ENCODE measurements around the gene JAKMIP3. TPM values are rescaled to one million over a fixed set of nuclear protein-coding genes. Genes with fewer than 3 reads are reported as not detected.

JAKMIP3 gene
- total RNA-seq, 1 experiment from 2014 or later = 2.8 TPM

GRCh38 chr10:132094581-132095234 lies 29.0 kb downstream of the JAKMIP3 start:
- intact Hi-C loops (cut with micrococcal nuclease; ENCODE audit: unreplicated experiment) = no loop called here
- no peak overlapping the region for H3K27ac ChIP-seq (ENCODE audit: low read depth, low read length, poor library complexity, severe bottlenecking)
- TF ChIP-seq EZH2 (IDR thresholded peaks at IDR 0.05; ENCODE audit: borderline replicate concordance, low read depth, low read length, poor library complexity, severe bottlenecking) = no peak
- TF ChIP-seq CTCF (conservative IDR thresholded peaks at IDR 0.05; ENCODE audit: low read depth, low read length) = no peak
- no peaks in the 10 kb centered on the region for H3K27me3 ChIP-seq (replicated peaks; ENCODE audit: insufficient read depth, low read depth, low read length, poor library complexity)
- CTCF ChIA-PET = no interaction called here
- DNase-seq (ENCODE audit: low spot score) = no peak
- no peaks in the 10 kb centered on the region for H3K36me3 ChIP-seq (ENCODE audit: insufficient read depth, low read length, poor library complexity, severe bottlenecking)
- no peaks in the 10 kb centered on the region for H3K4me1 ChIP-seq (ENCODE audit: insufficient read depth, low read length, poor library complexity, severe bottlenecking)
- no peaks in the 10 kb centered on the region for H3K9me3 ChIP-seq (ENCODE audit: low read depth, low read length, poor library complexity, severe bottlenecking)
- POLR2A ChIA-PET (ENCODE audit: low non-redundant PET) = no interaction called here
- H3K4me3 ChIP-seq (ENCODE audit: low read depth, low read length, poor library complexity, severe bottlenecking) = no peak overlapping the region
- BruUV-seq (replicated peaks) = no TSS peak

GRCh38 chr10:132095403-132096113 lies 29.8 kb downstream of the JAKMIP3 start:
- Histone ChIP-seq H3K36me3 (ENCODE audit: insufficient read depth, low read length, poor library complexity, severe bottlenecking) (no peaks in the 10 kb centered on the region), H3K9me3 (ENCODE audit: low read depth, low read length, poor library complexity, severe bottlenecking) (no peaks in the 10 kb centered on the region), H3K4me1 (ENCODE audit: insufficient read depth, low read length, poor library complexity, severe bottlenecking) (no peaks in the 10 kb centered on the region), H3K27ac (ENCODE audit: low read depth, low read length, poor library complexity, severe bottlenecking) (no peak overlapping the region), H3K4me3 (ENCODE audit: low read depth, low read length, poor library complexity, severe bottlenecking) (no peak overlapping the region), H3K27me3 (replicated peaks; ENCODE audit: insufficient read depth, low read depth, low read length, poor library complexity) (no peaks in the 10 kb centered on the region)
- no TSS peak for BruUV-seq (replicated peaks)
- intact Hi-C loops (cut with micrococcal nuclease; ENCODE audit: unreplicated experiment) = no loop called here
- DNase-seq (ENCODE audit: low spot score) = no peak
- ChIA-PET POLR2A (ENCODE audit: low non-redundant PET) (no interaction called here), CTCF (no interaction called here)
- no peak for TF ChIP-seq EZH2 (IDR thresholded peaks at IDR 0.05; ENCODE audit: borderline replicate concordance, low read depth, low read length, poor library complexity, severe bottlenecking)
- no peak for TF ChIP-seq CTCF (conservative IDR thresholded peaks at IDR 0.05; ENCODE audit: low read depth, low read length)

GRCh38 chr10:132096223-132096622 lies 30.5 kb downstream of the JAKMIP3 start:
- no peak for DNase-seq (ENCODE audit: low spot score)
- CTCF ChIA-PET = no interaction called here
- no peak for TF ChIP-seq CTCF (conservative IDR thresholded peaks at IDR 0.05; ENCODE audit: low read depth, low read length)
- TF ChIP-seq EZH2 (IDR thresholded peaks at IDR 0.05; ENCODE audit: borderline replicate concordance, low read depth, low read length, poor library complexity, severe bottlenecking) = no peak

More at GRCh38 chr10:132096223-132096622, 30.5 kb downstream of the JAKMIP3 start:
- POLR2A ChIA-PET (ENCODE audit: low non-redundant PET) = no interaction called here
- BruUV-seq (replicated peaks) = no TSS peak
- intact Hi-C loops (cut with micrococcal nuclease; ENCODE audit: unreplicated experiment) = no loop called here
- Histone ChIP-seq H3K27ac (ENCODE audit: low read depth, low read length, poor library complexity, severe bottlenecking) (no peak overlapping the region), H3K9me3 (ENCODE audit: low read depth, low read length, poor library complexity, severe bottlenecking) (no peaks in the 10 kb centered on the region), H3K4me3 (ENCODE audit: low read depth, low read length, poor library complexity, severe bottlenecking) (no peak overlapping the region), H3K27me3 (replicated peaks; ENCODE audit: insufficient read depth, low read depth, low read length, poor library complexity) (no peaks in the 10 kb centered on the region), H3K36me3 (ENCODE audit: insufficient read depth, low read length, poor library complexity, severe bottlenecking) (no peaks in the 10 kb centered on the region), H3K4me1 (ENCODE audit: insufficient read depth, low read length, poor library complexity, severe bottlenecking) (no peaks in the 10 kb centered on the region)

Data from A673 (cell line).